Keratinocyte (primary cell): ENCODE measurements around the gene R3HDM2. TPM values are rescaled to one million over a fixed set of nuclear protein-coding genes. Genes with fewer than 3 reads are reported as not detected.
A peak's percentile ranks its signal among the peaks of the same experiment; 100 is the strongest.
"Not testable (repeated sequence)": the region's sequence is repeated elsewhere in the genome, so short reads cannot be mapped to it uniquely, and the experiment has no call there.

Experiments used
- DNase-seq: peaks from one replicate; pipeline ENCODE4 v3.0.0-alpha.2; 2011; ENCODE audit warnings: low read depth, missing footprints, low spot score
- FAIRE-seq: peaks from 2 replicates; lab custom pipeline; 2011; peaks lifted over from hg19 to GRCh38; lab: Jason Lieb, UNC
- H2AFZ ChIP-seq: 2 replicates; pipeline ENCODE4 v1.6.0; 2012; ENCODE audit warnings: low read length, control low read depth, inconsistent platforms; ENCODE audit not compliant: control insufficient read depth
- H3K27ac ChIP-seq: 2 replicates; pipeline ENCODE4 v1.5.1; 2011; ENCODE audit warnings: low read length; ENCODE audit not compliant: control insufficient read depth, insufficient read depth
- H3K27me3 ChIP-seq: 3 replicates; pipeline ENCODE4 v1.6.0; 2011; ENCODE audit warnings: low read length; ENCODE audit not compliant: control insufficient read depth, insufficient read depth; ENCODE audit errors: extremely low read depth
- H3K36me3 ChIP-seq, 2 experiments: 2 replicates in 1 of 2; 3 replicates in 1 of 2; pipeline ENCODE4 v1.5.1; 2011; ENCODE audit warnings: low read length in 2 of 2, mild to moderate bottlenecking in 1 of 2; ENCODE audit not compliant: control insufficient read depth in 2 of 2, insufficient read depth in 2 of 2; ENCODE audit errors: extremely low read depth in 1 of 2
- H3K4me1 ChIP-seq: 3 replicates; pipeline ENCODE4 v1.5.1; 2011; ENCODE audit warnings: low read length; ENCODE audit not compliant: control insufficient read depth, insufficient read depth; ENCODE audit errors: extremely low read depth
- H3K4me2 ChIP-seq: 3 replicates; pipeline ENCODE4 v1.6.0; 2011; ENCODE audit warnings: low read depth, low read length; ENCODE audit not compliant: control insufficient read depth, insufficient read depth; ENCODE audit errors: extremely low read depth
- H3K4me3 ChIP-seq, 3 experiments: fragments of 200-600 bp in 1 of 3; sonication (generic) in 1 of 3; 2 replicates in 2 of 3; 3 replicates in 1 of 3; pipeline ENCODE4 v1.5.1; 2011 to 2016; ENCODE audit warnings: low read length in 3 of 3, mild to moderate bottlenecking in 3 of 3, control low read depth in 2 of 3, inconsistent platforms in 1 of 3, low read depth in 1 of 3, mixed read lengths in 1 of 3, mixed run types in 1 of 3, moderate library complexity in 1 of 3; ENCODE audit not compliant: control insufficient read depth in 2 of 3, insufficient read depth in 2 of 3; ENCODE audit errors: extremely low read depth in 1 of 3
- H3K79me2 ChIP-seq: 2 replicates; pipeline ENCODE4 v1.6.0; 2012; ENCODE audit warnings: low read length; ENCODE audit not compliant: control insufficient read depth, insufficient read depth
- H3K9ac ChIP-seq: 3 replicates; pipeline ENCODE4 v1.6.0; 2011; ENCODE audit warnings: low read length; ENCODE audit not compliant: control insufficient read depth, insufficient read depth; ENCODE audit errors: extremely low read depth
- H3K9me1 ChIP-seq: 3 replicates; pipeline ENCODE4 v1.6.0; 2011; ENCODE audit warnings: low read length; ENCODE audit not compliant: control insufficient read depth, insufficient read depth; ENCODE audit errors: extremely low read depth
- H3K9me3 ChIP-seq: 2 replicates; pipeline ENCODE4 v1.5.1; 2012; ENCODE audit warnings: low read depth, low read length; ENCODE audit not compliant: control insufficient read depth
- H4K20me1 ChIP-seq: 3 replicates; pipeline ENCODE4 v1.6.0; 2011; ENCODE audit warnings: low read length; ENCODE audit not compliant: control insufficient read depth, insufficient read depth; ENCODE audit errors: extremely low read depth
- CTCF ChIP-seq, 3 experiments: IDR thresholded peaks in 1 of 3; conservative IDR thresholded peaks in 1 of 3; optimal IDR thresholded peaks in 1 of 3; 2 replicates in 2 of 3; 3 replicates in 1 of 3; pipeline versions ENCODE3 to v1.5.1; 2011; ENCODE audit warnings: low read length in 3 of 3, mild to moderate bottlenecking in 3 of 3, moderate library complexity in 2 of 3, control low read depth in 1 of 3, inconsistent platforms in 1 of 3; ENCODE audit not compliant: insufficient read depth in 2 of 3; ENCODE audit errors: extremely low read depth in 1 of 3
- EZH2 ChIP-seq: IDR thresholded peaks from one replicate; pipeline ENCODE4 v1.6.1; 2012; ENCODE audit warnings: inconsistent platforms, mild to moderate bottlenecking, low read length, moderate library complexity
- dilution Hi-C: fragments of 300-500 bp; cut with MboI; formaldehyde crosslinking; loops from one replicate; pipeline ENCODE4 v1.7.0; 2020; ENCODE audit warnings: low sequenced_read_pairs; ENCODE audit not compliant: extremely low pct_ligation_motif_present
- polyA plus RNA-seq, 5 experiments: library from polyadenylated mRNA; depleted of rRNA in 3 of 5; stranded (reverse) in 3 of 5; stranded (forward) in 1 of 5; unstranded in 1 of 5; fragments of >200 nt; gene quantifications; 1 replicate in 1 of 5; 2 replicates in 3 of 5; 3 replicates in 1 of 5; pipeline versions ENCODE4 v1.2.1 to v1.2.3, GENCODE V29; 2011 to 2012; ENCODE audit warnings: missing spikeins in 2 of 5, low read depth in 1 of 5, low replicate concordance in 1 of 5

The R3HDM2 gene
- polyA plus RNA-seq, 1 donor (not counting 4 experiments of a cell fraction or from before 2014, with no cell fraction given), result 11.1 TPM

GRCh38 chr12:57428965-57429364, 1.9 kb downstream of the R3HDM2 start:
- peak overlapping the region; percentile 93 for H3K9ac ChIP-seq
- H3K36me3 ChIP-seq, result peaks cover 0 to 9% of the 10 kb centered on the region in 2 experiments
- no peaks in the 10 kb centered on the region for H3K9me3 ChIP-seq
- H4K20me1 ChIP-seq, result no peaks in the 10 kb centered on the region
- peak overlapping the region in 1 of 3 experiments; percentile 78 for H3K4me3 ChIP-seq
- peak overlapping the region; percentile 93 for H3K27ac ChIP-seq
- H3K79me2 ChIP-seq, result peaks cover 37% of the 10 kb centered on the region
- TF ChIP-seq EZH2, result no peak
- no peak for TF ChIP-seq CTCF (optimal IDR thresholded peaks at IDR 0.05 in 1 of 3, IDR thresholded peaks at IDR 0.05 in 1 of 3, conservative IDR thresholded peaks at IDR 0.05 in 1 of 3; ENCODE audit: extremely low read depth in 1 of 3, insufficient read depth in 2 of 3, low read length in 3 of 3)
- peaks cover 9% of the 10 kb centered on the region for H3K4me1 ChIP-seq
- H2AFZ ChIP-seq, result no peak overlapping the region
- FAIRE-seq, result no peak
- H3K4me2 ChIP-seq, result peak overlapping the region; percentile 100
- H3K27me3 ChIP-seq, result no peaks in the 10 kb centered on the region
- no peak for DNase-seq
- dilution Hi-C loops, result no loop called here
- H3K9me1 ChIP-seq, result no peaks in the 10 kb centered on the region

GRCh38 chr12:57426948-57427347, 3.9 kb downstream of the R3HDM2 start:
- H3K36me3 ChIP-seq, H3K27me3 ChIP-seq, H3K27ac ChIP-seq, H3K9me3 ChIP-seq, dilution Hi-C loops, H3K4me1 ChIP-seq, FAIRE-seq, DNase-seq, H3K9me1 ChIP-seq, H3K4me3 ChIP-seq, H3K9ac ChIP-seq, H2AFZ ChIP-seq, H4K20me1 ChIP-seq, H3K4me2 ChIP-seq: not testable (repeated sequence)
- H3K79me2 ChIP-seq, result peaks cover 37% of the 10 kb centered on the region

GRCh38 chr12:57420482-57420881, 10.4 kb downstream of the R3HDM2 start:
- Histone ChIP-seq H3K9me1 (no peaks in the 10 kb centered on the region), H3K9ac (no peak overlapping the region), H3K4me2 (no peak overlapping the region), H3K27me3 (no peaks in the 10 kb centered on the region), H2AFZ (no peak overlapping the region), H3K36me3 (peaks cover 0 to 11% of the 10 kb centered on the region in 2 experiments), H3K4me3 (no peak overlapping the region), H3K9me3 (no peaks in the 10 kb centered on the region), H3K27ac (no peak overlapping the region), H4K20me1 (no peaks in the 10 kb centered on the region), H3K4me1 (peaks cover 2% of the 10 kb centered on the region), H3K79me2 (peaks cover 24% of the 10 kb centered on the region)
- no peak for FAIRE-seq
- dilution Hi-C loops, result no loop called here
- no peak for DNase-seq
- TF ChIP-seq EZH2 (no peak), CTCF (optimal IDR thresholded peaks at IDR 0.05 in 1 of 3, IDR thresholded peaks at IDR 0.05 in 1 of 3, conservative IDR thresholded peaks at IDR 0.05 in 1 of 3; ENCODE audit: extremely low read depth in 1 of 3, insufficient read depth in 2 of 3, low read length in 3 of 3) (no peak)
